Activated T-helper 2 cell treated with anti-CD3 and anti-CD28 coated beads, Interferon-gamma antibody, Interleukin-2, Interleukin-4, amounts not matched to agents 10 μg/mL and 5 μg/mL and 100 μg/mL, durations not matched to agents 14 hours and 24 hours and 36 hours (primary cell): ENCODE measurements around the gene BCAS3. TPM values are rescaled to one million over a fixed set of nuclear protein-coding genes. Genes with fewer than 3 reads are reported as not detected.
A peak's percentile ranks its signal among the peaks of the same experiment; 100 is the strongest.

Experiments used
- DNase-seq: peaks from one replicate; pipeline ENCODE4 v3.0.0; 2021; ENCODE audit warnings: low spot score
- H3K27ac Mint-ChIP-seq: one replicate; pipeline ENCODE4 v1.8.0; 2021; ENCODE audit warnings: mixed read lengths
- H3K27me3 Mint-ChIP-seq: one replicate; pipeline ENCODE4 v1.8.0; 2021; ENCODE audit warnings: low read depth, mixed read lengths
- H3K36me3 Mint-ChIP-seq: one replicate; pipeline ENCODE4 v1.8.0; 2021; ENCODE audit warnings: low read depth, mixed read lengths
- H3K4me1 Mint-ChIP-seq: one replicate; pipeline ENCODE4 v1.8.0; 2021; ENCODE audit warnings: low read depth, mixed read lengths
- H3K4me3 Mint-ChIP-seq: one replicate; pipeline ENCODE4 v1.8.0; 2021; ENCODE audit warnings: low read depth, mild to moderate bottlenecking, moderate library complexity, mixed read lengths
- H3K9me3 Mint-ChIP-seq: one replicate; pipeline ENCODE4 v1.8.0; 2021; ENCODE audit warnings: mixed read lengths
- intact Hi-C: fragments of 100-400 bp; cut with micrococcal nuclease; formaldehyde crosslinking; loops from one replicate; pipeline ENCODE4 v1.15.1; 2023
- total RNA-seq: library from RNA; stranded (reverse); gene quantifications from 2 replicates; pipeline ENCODE4 v1.2.3, GENCODE V29; 2022

BCAS3 gene
- 10.7 and 13.5 TPM in 2 replicates for total RNA-seq

DNA sequence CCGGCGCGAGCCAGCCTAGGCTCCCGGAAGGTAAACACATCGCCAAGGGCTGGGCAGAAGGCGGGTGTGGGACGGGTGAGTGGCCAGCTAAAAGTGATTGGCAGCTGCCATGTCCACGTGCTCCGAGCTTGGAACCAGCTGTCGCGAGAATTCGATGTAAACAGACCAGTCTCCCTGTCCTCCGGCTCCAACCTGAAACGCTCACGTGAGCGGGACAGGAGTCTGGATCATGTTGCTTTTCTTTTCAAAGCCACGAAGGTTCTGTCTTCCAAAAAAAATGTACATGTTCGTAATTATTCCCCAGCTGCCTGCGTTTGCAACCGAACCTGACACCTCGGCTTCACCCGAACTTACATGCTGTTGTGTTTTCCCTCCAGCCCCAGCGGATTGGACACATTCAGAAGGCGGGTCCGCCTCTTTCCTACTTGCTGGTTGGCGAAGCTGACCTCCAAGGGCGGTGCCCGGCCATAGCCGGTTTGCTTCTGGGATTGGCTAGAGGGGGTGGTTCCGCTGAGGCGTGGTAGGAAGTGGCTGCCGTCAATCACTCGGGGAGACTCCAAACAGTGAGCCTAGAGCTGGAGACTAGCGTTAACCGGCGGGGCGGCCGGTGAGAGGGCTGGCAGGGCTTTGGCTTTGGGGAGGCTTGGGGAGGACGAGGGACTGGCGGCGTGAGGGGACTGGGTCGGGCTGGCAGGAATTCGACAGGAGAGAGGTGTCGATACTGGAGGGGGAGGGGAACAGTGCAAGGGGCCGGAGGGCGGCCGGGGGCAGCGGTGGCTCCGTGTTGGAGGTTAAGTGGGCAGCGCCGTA, at the start of gene BCAS3:
TSS of gene BCAS3 (plus strand) at position 544 of the 810 bp plus-strand sequence.
- Mint-ChIP-seq H3K36me3 (no peaks in the 10 kb centered on the region), H3K27me3 (no peaks in the 10 kb centered on the region), H3K4me3 (peak within 1 kb of the TSS; percentile 91), H3K9me3 (no peaks in the 10 kb centered on the region), H3K4me1 (peaks cover 16% of the 10 kb centered on the region), H3K27ac (peak within 1 kb of the TSS; percentile 70)
- peak; percentile 97 for DNase-seq
- intact Hi-C loops, result loop anchor here (1.0 to 5.0 kb wide), 2 partner anchors 77 to 285 kb away; partner anchors contain the start of genes PPM1D and USP32

- intact Hi-C loops, result no loop called here
- no peak overlapping the region for H3K27ac Mint-ChIP-seq
- H3K36me3 Mint-ChIP-seq, result peaks cover 10% of the 10 kb centered on the region
- DNase-seq, result no peak
- H3K27me3 Mint-ChIP-seq, result no peaks in the 10 kb centered on the region
- no peaks in the 10 kb centered on the region for H3K9me3 Mint-ChIP-seq
- no peak overlapping the region for H3K4me3 Mint-ChIP-seq
- peaks cover 5% of the 10 kb centered on the region for H3K4me1 Mint-ChIP-seq
Measured at GRCh38 chr17:60628252-60628889, 49.3 kb upstream of the BCAS3 start.

DNA sequence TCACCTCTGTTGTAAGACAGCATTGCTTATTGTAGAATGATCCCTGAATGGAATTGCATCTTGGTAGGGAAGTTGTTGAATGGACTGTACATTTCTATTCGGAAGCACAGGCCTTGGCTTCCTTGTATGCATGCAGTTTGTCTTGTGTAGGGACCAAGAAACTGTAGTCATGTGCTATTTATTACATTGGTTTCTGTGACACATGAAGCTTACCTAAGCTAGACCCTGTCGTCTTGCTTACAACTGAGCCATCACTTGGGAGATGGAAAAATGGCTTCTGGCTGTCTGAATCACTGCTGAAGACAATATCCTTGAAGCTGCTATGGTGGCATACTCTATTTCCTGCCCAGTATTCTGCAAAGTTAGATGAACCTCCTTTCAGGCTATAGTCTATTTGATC, 48.5 kb upstream of the BCAS3 start:
- Mint-ChIP-seq H3K4me1 (peaks cover 4% of the 10 kb centered on the region), H3K9me3 (no peaks in the 10 kb centered on the region), H3K27ac (no peak overlapping the region), H3K4me3 (no peak overlapping the region), H3K36me3 (peaks cover 9% of the 10 kb centered on the region), H3K27me3 (no peaks in the 10 kb centered on the region)
- intact Hi-C loops, result no loop called here
- DNase-seq, result no peak

DNA sequence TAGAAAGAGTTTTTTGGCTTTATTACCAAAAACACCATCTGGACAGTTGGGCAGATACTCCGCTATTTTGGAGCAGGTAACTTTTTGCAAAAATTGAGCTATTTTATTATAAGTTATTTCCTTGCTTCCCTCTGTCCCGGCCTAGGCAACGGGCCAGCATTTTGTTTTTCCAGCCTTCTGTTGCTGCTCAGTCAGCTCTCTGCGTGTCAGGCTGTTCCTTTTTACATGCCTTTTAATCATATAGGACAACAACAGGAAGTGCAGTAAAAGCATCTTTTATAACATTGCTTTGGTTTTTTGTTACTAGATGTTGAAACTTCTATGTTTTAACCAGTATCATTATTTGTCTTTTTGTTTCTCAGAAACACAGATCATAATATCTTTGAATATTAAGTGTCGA, 47.3 kb upstream of the BCAS3 start:
- H3K4me3 Mint-ChIP-seq, result no peak overlapping the region
- peaks cover 4% of the 10 kb centered on the region for H3K4me1 Mint-ChIP-seq
- no peak overlapping the region for H3K27ac Mint-ChIP-seq
- H3K9me3 Mint-ChIP-seq, result no peaks in the 10 kb centered on the region
- intact Hi-C loops, result no loop called here
- H3K27me3 Mint-ChIP-seq, result no peaks in the 10 kb centered on the region
- H3K36me3 Mint-ChIP-seq, result peaks cover 16% of the 10 kb centered on the region
- DNase-seq, result no peak

GRCh38 chr17:60631119-60631518, 46.5 kb upstream of the BCAS3 start:
- DNase-seq, result no peak
- Mint-ChIP-seq H3K36me3 (peaks cover 21% of the 10 kb centered on the region), H3K27me3 (no peaks in the 10 kb centered on the region), H3K27ac (no peak overlapping the region), H3K4me3 (no peak overlapping the region), H3K4me1 (peaks cover 4% of the 10 kb centered on the region), H3K9me3 (no peaks in the 10 kb centered on the region)
- intact Hi-C loops, result no loop called here

DNA sequence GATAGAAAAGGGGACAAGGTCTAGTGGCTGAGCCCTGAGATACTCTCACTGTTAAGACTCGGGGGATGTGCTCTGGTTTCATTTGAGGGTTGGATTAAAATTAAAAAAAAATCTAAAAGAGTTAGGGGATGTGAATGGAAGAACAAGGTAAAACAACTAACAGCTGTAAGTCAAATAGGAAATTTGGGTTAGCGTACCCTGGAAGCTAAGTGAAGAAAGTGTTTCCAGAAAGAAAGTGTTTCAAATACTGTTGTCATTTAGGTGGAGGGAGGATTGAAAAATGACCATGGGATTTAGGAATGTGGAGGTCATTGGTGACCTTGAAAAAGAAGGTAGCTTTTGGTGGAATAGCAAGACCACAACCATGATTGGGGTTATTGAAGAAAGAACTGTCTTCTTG, 40.0 kb upstream of the BCAS3 start:
- Mint-ChIP-seq H3K36me3 (peaks cover 27% of the 10 kb centered on the region), H3K4me3 (no peak overlapping the region), H3K27ac (no peak overlapping the region), H3K27me3 (no peaks in the 10 kb centered on the region), H3K4me1 (peaks cover 12% of the 10 kb centered on the region), H3K9me3 (no peaks in the 10 kb centered on the region)
- intact Hi-C loops, result loop anchor here (2.0 kb wide), 1 partner anchor 37 kb away; the partner anchor contains the start of gene PPM1D
- DNase-seq, result no peak

DNA sequence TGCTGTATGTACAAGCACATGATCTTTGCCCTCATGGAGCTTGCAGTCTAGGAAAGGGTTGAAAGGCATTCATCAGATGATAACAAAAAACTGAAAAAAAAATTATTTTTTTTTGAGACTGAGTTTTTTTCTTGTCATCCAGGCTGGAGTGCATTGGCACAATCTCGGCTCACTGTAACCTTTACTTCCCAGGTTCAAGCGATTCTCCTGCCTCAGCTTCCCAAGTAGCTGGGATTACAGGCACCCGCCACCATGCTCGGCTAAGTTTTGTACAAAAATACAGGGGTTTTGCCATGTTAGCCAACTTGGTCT, 38.7 kb upstream of the BCAS3 start:
- peaks cover 31% of the 10 kb centered on the region for H3K36me3 Mint-ChIP-seq
- intact Hi-C loops, result loop anchor here (2.0 kb wide), 1 partner anchor 38 kb away; the partner anchor contains the start of gene PPM1D
- H3K9me3 Mint-ChIP-seq, result no peaks in the 10 kb centered on the region
- H3K4me1 Mint-ChIP-seq, result peaks cover 12% of the 10 kb centered on the region
- H3K27me3 Mint-ChIP-seq, result no peaks in the 10 kb centered on the region
- DNase-seq, result no peak
- no peak overlapping the region for H3K4me3 Mint-ChIP-seq
- no peak overlapping the region for H3K27ac Mint-ChIP-seq

- H3K4me3 Mint-ChIP-seq, result no peak overlapping the region
- no peaks in the 10 kb centered on the region for H3K27me3 Mint-ChIP-seq
- H3K9me3 Mint-ChIP-seq, result no peaks in the 10 kb centered on the region
- no peak overlapping the region for H3K27ac Mint-ChIP-seq
- intact Hi-C loops, result loop anchor here (5.0 kb wide), 1 partner anchor 113 kb away; the partner anchor contains the start of gene APPBP2
- H3K4me1 Mint-ChIP-seq, result peaks cover 12% of the 10 kb centered on the region
- no peak for DNase-seq
- peaks cover 24% of the 10 kb centered on the region for H3K36me3 Mint-ChIP-seq
Measured at GRCh38 chr17:60640503-60640902, 37.1 kb upstream of the BCAS3 start.

GRCh38 chr17:60641126-60641525, 36.5 kb upstream of the BCAS3 start:
- intact Hi-C loops, result loop anchor here (5.0 kb wide), 1 partner anchor 114 kb away; the partner anchor contains the start of gene APPBP2
- no peak overlapping the region for H3K27ac Mint-ChIP-seq
- peaks cover 19% of the 10 kb centered on the region for H3K36me3 Mint-ChIP-seq
- DNase-seq, result no peak
- H3K9me3 Mint-ChIP-seq, result no peaks in the 10 kb centered on the region
- H3K4me1 Mint-ChIP-seq, result peaks cover 13% of the 10 kb centered on the region
- H3K27me3 Mint-ChIP-seq, result no peaks in the 10 kb centered on the region
- H3K4me3 Mint-ChIP-seq, result no peak overlapping the region

DNA sequence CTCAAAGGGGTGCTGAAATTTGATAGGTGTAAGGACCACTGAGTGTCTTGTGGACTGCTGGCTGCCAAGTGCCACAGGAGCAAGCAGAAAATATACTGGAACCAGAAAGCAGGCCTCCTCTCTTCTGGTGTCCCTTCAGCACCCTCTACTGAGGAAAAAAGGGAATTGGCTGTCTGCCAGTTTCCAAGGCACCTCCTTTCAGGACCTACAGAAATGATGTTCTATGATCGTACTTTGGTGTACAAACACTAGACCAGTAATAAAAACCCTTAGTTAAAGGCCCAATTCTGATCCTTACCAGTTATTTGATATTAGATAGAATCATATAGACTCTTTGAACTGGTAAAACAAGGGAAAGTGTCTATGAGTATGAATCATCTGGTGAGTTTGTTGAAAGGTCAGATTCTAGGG, 35.8 kb upstream of the BCAS3 start:
- H3K36me3 Mint-ChIP-seq, result peaks cover 14% of the 10 kb centered on the region

DNA sequence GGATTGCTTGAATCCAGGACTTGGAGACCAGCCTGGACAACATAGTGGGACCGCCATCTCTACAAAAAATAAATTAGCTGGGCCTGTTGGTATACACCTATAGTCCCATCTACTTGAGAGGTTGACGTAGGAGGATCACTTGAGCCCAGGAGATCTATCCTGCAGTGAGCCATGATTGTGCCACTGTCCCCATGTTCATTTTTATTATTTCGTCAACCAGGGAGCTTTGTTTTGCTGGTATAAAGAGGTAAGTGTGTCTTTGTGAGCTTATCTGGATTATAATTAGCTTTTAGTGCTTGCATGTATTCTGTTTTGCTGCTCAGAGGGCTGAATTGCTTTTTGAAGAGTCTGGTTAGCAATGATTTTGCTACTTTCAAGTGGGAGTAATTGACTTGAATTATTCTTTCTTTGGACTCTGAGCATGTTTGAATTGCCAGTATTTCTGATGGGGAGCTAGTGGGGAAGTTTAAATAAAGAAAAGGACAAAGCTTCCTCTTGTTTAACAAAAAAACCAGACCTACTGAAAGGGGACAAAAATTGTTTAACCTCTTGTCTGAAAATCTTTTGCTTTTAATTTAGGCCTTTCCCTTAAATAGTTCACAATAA, 31.6 kb upstream of the BCAS3 start:
- no peak overlapping the region for H3K4me3 Mint-ChIP-seq
- H3K9me3 Mint-ChIP-seq, result no peaks in the 10 kb centered on the region
- intact Hi-C loops, result no loop called here
- no peak overlapping the region for H3K27ac Mint-ChIP-seq
- peaks cover 14% of the 10 kb centered on the region for H3K4me1 Mint-ChIP-seq
- peaks cover 29% of the 10 kb centered on the region for H3K36me3 Mint-ChIP-seq
- no peaks in the 10 kb centered on the region for H3K27me3 Mint-ChIP-seq
- DNase-seq, result no peak

More for the DNA sequence above, 35.8 kb upstream of the BCAS3 start:
- Mint-ChIP-seq H3K4me1 (peaks cover 17% of the 10 kb centered on the region), H3K27ac (no peak overlapping the region), H3K27me3 (no peaks in the 10 kb centered on the region), H3K4me3 (no peak overlapping the region), H3K9me3 (no peaks in the 10 kb centered on the region)
- intact Hi-C loops, result loop anchor here (2.0 to 5.0 kb wide), 2 partner anchors 71 to 115 kb away; partner anchors contain the start of gene APPBP2
- DNase-seq, result peak; percentile 18

DNA sequence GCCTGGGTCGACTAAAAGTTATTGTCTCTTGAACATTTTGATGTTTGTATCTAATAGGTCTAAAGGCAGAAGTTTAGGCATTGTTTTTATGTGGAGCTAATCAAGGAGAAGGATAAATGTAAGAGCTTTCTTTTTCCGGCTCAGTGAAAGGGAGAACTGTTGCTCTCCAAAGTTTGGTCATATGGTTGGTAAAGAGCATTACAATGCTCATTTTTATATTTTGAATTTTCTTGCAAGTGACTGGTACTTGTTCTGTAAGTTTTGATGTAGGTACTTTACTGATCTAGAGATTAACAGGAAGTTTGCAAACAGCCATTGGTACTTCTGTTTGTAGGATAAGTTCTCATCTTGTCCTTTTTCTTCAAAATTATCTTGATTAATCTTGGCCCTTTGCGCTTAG, 30.9 kb upstream of the BCAS3 start:
- intact Hi-C loops, result no loop called here
- H3K4me1 Mint-ChIP-seq, result peaks cover 13% of the 10 kb centered on the region
- H3K9me3 Mint-ChIP-seq, result no peaks in the 10 kb centered on the region
- peaks cover 30% of the 10 kb centered on the region for H3K36me3 Mint-ChIP-seq
- no peak for DNase-seq
- no peak overlapping the region for H3K4me3 Mint-ChIP-seq
- no peaks in the 10 kb centered on the region for H3K27me3 Mint-ChIP-seq
- H3K27ac Mint-ChIP-seq, result no peak overlapping the region

DNA sequence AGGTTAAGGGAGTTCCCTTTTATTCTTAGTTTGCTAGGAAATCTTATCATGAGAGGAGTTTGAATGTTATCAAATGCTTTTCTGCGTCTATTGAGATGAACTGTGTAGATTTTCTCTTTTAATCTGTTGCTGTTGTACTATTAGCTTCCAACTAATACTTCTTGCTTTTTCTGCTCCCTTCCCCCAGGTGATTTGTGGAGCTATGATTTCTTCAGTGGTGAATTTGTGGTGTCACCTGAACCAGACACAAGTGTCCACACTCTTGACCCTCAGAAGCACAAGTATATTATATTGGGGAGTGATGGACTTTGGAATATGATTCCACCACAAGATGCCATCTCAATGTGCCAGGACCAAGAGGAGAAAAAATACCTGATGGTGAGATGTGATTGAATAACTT, 29.9 kb upstream of the BCAS3 start:
- H3K36me3 Mint-ChIP-seq, result peaks cover 34% of the 10 kb centered on the region
- no peak for DNase-seq
- no peaks in the 10 kb centered on the region for H3K9me3 Mint-ChIP-seq
- no peak overlapping the region for H3K27ac Mint-ChIP-seq
- H3K27me3 Mint-ChIP-seq, result no peaks in the 10 kb centered on the region
- intact Hi-C loops, result no loop called here
- peaks cover 16% of the 10 kb centered on the region for H3K4me1 Mint-ChIP-seq
- no peak overlapping the region for H3K4me3 Mint-ChIP-seq
